ENCODE measurements around the gene TNFSF11. TPM values are rescaled to one million over a fixed set of nuclear protein-coding genes. Genes with fewer than 3 reads are reported as not detected.

The TNFSF11 gene
- total RNA-seq, 4 donors from 2014 or later, result 0.14 TPM; not detected in 3

DNA sequence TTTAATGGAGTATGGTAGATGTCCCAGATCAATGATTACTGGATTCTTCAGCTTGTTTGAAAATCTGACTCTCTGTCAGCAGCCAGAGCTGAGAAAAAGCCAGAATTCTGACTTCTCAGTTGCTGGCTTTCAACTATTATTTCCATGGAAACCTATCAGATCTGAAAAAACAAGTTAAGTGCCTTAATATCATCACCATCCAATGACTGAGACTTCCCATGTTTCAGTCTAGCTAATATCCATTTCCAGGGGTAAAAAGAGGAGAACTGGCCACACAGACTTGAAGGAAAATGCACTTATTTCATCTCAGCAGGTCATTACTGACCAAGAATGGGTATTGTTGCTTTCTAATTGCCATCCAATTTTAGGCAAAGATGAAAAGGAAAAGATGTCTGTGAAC, 75.2 kb downstream of the TNFSF11 start:
- Histone ChIP-seq H3K4me1 (no peaks in the 10 kb centered on the region), H3K27ac (no peak overlapping the region), H3K9me3 (no peaks in the 10 kb centered on the region), H3K4me3 (no peak overlapping the region), H3K36me3 (no peaks in the 10 kb centered on the region), H3K27me3 (no peaks in the 10 kb centered on the region)
- intact Hi-C loops (cut with DNase I; ENCODE audit: low total_unique reads), result no loop called here
- no peak for TF ChIP-seq POLR2A (IDR thresholded peaks at IDR 0.05)
- TF ChIP-seq, protein P1, sequence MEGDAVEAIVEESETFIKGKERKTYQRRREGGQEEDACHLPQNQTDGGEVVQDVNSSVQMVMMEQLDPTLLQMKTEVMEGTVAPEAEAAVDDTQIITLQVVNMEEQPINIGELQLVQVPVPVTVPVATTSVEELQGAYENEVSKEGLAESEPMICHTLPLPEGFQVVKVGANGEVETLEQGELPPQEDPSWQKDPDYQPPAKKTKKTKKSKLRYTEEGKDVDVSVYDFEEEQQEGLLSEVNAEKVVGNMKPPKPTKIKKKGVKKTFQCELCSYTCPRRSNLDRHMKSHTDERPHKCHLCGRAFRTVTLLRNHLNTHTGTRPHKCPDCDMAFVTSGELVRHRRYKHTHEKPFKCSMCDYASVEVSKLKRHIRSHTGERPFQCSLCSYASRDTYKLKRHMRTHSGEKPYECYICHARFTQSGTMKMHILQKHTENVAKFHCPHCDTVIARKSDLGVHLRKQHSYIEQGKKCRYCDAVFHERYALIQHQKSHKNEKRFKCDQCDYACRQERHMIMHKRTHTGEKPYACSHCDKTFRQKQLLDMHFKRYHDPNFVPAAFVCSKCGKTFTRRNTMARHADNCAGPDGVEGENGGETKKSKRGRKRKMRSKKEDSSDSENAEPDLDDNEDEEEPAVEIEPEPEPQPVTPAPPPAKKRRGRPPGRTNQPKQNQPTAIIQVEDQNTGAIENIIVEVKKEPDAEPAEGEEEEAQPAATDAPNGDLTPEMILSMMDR (IDR thresholded peaks at IDR 0.05), result no peak
- DNase-seq, result no peak

DNA sequence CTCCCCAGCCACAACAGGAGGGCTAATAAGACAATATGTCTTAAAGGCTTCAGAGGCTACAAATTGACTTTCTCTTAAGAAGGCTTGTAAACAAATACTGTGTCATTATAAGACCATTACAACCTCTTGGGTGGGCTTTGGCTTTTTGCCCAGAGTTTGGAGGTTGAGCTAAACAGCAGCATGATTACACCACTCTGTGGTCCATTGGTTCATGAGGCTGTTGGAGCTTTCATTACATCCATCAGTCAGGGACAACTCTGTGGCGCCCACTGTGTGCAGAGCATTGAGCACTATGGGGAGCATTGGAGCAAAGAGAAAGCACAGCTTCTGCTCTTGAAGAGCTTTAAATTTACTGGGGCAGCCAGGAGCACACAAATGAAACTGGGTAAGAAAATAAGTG, 75.9 kb downstream of the TNFSF11 start:
- Histone ChIP-seq H3K27ac (no peak overlapping the region), H3K36me3 (no peaks in the 10 kb centered on the region), H3K27me3 (no peaks in the 10 kb centered on the region), H3K4me3 (no peak overlapping the region), H3K9me3 (no peaks in the 10 kb centered on the region), H3K4me1 (no peaks in the 10 kb centered on the region)
- no peak for TF ChIP-seq POLR2A (IDR thresholded peaks at IDR 0.05)
- TF ChIP-seq, protein P1 (IDR thresholded peaks at IDR 0.05), result no peak
- no peak for DNase-seq
- intact Hi-C loops (cut with DNase I; ENCODE audit: low total_unique reads), result no loop called here

DNA sequence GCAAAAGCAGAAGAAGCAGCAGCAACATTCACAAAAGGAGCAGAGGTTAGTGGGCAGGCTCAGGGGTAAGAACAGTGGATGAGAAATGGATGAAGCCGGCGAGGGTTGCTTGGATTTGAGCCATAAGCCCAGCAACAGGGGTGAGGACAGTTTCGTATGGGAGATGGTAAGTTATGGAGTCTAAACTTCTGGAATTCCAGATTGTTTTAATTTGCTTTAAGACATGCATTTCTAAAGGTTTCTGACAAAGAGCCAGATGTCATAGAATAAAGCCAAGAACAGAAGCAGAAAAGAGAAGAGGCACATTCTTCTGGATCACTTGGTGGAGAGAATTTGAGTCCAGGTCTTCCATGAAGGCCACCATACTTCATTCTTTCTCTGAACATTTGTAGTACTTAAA, 76.6 kb downstream of the TNFSF11 start:
- H3K4me1 ChIP-seq, result no peaks in the 10 kb centered on the region

DNA sequence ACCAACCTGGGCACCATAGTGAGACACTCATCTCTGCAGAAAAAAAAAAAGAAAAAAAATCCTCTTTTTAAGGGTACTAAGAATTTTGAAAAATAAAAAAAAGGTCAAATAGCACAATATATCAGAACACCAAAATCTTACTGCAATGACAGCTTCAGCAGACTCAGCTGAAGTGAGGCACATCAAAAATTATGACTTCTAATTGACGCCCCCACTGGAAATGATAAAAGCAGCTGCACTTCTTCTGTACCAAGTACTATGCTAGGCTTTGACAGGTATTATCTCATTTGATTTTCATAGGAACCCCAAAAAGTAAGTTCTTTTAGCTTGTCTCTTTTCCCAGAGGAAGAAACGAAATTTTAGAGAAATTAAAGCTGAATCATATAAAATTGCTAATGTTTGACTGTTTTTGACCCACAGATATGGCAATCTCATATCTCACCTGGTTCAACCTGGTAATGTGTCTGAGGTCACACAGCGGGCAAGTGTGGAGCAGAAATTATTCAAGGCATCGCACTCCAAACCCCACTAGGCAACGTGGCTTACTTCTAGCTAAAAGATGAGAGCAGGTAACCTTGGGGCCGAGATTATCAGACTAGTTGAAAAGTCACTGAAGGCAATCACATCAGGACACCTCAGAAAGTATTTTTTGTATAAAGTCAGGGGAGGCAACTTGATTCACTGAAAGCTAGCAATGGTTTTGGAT, 78.1 kb downstream of the TNFSF11 start:
- no peaks in the 10 kb centered on the region for H3K4me1 ChIP-seq
- H3K9me3 ChIP-seq, result no peaks in the 10 kb centered on the region
- no peak for TF ChIP-seq POLR2A (IDR thresholded peaks at IDR 0.05)
- TF ChIP-seq, protein P1 (IDR thresholded peaks at IDR 0.05), result no peak
- H3K27ac ChIP-seq, result no peak overlapping the region
- no peak overlapping the region for H3K4me3 ChIP-seq
- H3K27me3 ChIP-seq, result no peaks in the 10 kb centered on the region
- intact Hi-C loops (cut with DNase I; ENCODE audit: low total_unique reads), result no loop called here
- no peak for DNase-seq
- no peaks in the 10 kb centered on the region for H3K36me3 ChIP-seq

More for the DNA sequence above, 76.6 kb downstream of the TNFSF11 start:
- H3K27ac ChIP-seq, result no peak overlapping the region
- no peaks in the 10 kb centered on the region for H3K27me3 ChIP-seq
- H3K9me3 ChIP-seq, result no peaks in the 10 kb centered on the region
- H3K36me3 ChIP-seq, result no peaks in the 10 kb centered on the region
- intact Hi-C loops (cut with DNase I; ENCODE audit: low total_unique reads), result no loop called here
- DNase-seq, result no peak
- no peak overlapping the region for H3K4me3 ChIP-seq
- TF ChIP-seq POLR2A (IDR thresholded peaks at IDR 0.05), result no peak
- TF ChIP-seq, protein P1 (IDR thresholded peaks at IDR 0.05), result no peak

DNA sequence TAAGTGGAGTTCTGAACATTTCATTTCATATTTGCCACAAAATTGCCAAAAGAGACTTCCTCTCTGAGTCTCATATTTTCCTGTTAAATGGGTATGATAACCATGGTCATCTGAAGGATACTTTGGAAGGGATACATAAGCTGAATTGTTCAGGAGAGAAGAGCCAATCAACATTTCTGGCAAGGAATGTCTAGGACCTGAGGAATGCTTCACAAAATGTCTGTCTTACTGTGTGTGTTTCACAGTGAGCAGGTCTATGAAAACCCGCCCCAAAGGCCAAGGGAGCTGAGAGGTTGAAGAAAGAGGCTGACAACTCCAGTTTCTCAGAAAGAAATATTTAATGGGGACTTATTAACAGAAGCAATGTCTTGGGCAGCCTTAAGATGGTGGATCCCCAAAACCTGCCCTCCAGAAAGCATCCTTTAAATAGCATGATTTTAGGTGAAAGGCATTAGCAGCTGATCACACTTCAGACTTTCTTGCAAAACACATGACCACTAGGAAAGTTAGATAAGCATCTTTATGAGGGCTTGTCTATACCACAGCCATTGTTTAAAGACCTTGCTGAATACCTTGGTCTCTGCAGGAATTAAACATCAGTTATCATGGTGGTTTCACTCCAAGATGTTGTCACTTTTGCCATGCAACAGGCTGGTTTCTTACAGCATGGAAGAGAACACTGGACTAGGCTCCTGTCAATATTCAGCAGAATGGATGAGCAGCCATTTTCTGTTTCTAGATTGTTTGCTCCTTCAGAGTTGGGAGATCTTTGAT, 78.9 kb downstream of the TNFSF11 start:
- DNase-seq, result no peak
- Histone ChIP-seq H3K4me1 (no peaks in the 10 kb centered on the region), H3K9me3 (no peaks in the 10 kb centered on the region), H3K27ac (no peak overlapping the region), H3K36me3 (no peaks in the 10 kb centered on the region), H3K27me3 (no peaks in the 10 kb centered on the region), H3K4me3 (no peak overlapping the region)
- intact Hi-C loops (cut with DNase I; ENCODE audit: low total_unique reads), result no loop called here
- TF ChIP-seq, protein P1 (IDR thresholded peaks at IDR 0.05), result no peak
- TF ChIP-seq POLR2A (IDR thresholded peaks at IDR 0.05), result no peak

All from uterus (tissue), 4 donors.